HL-60 (cell line): Measurements from ENCODE around the gene PRG3.
A peak's percentile ranks its signal among the peaks of the same experiment; 100 is the strongest.

ENCODE experiments used
- DNase-seq, 2 experiments: peaks; one replicate each; pipeline ENCODE4 v3.0.0-alpha.2; 2010 to 2020; ENCODE audit warnings: low read depth in 1 of 2, low spot score in 1 of 2
- H3K27ac ChIP-seq: fragments of 250-450 bp; sonication (Bioruptor Pico); replicated peaks from 2 replicates; pipeline ENCODE4 v1.5.1; 2020; ENCODE audit warnings: mild to moderate bottlenecking, moderate library complexity
- H3K27me3 ChIP-seq: fragments of 250-450 bp; sonication (Bioruptor Pico); 2 replicates; pipeline ENCODE4 v1.5.1; 2021; ENCODE audit warnings: mild to moderate bottlenecking, moderate library complexity; ENCODE audit not compliant: insufficient read depth, poor library complexity, severe bottlenecking
- H3K4me3 ChIP-seq: replicated peaks from 2 replicates; pipeline ENCODE4 v1.5.1; 2011; ENCODE audit warnings: mild to moderate bottlenecking, control low read depth, low read length; ENCODE audit not compliant: insufficient read depth
- GABPA ChIP-seq: IDR thresholded peaks from 2 replicates; pipeline ENCODE4 v1.6.1; 2012; ENCODE audit warnings: low read depth
- POLR2AphosphoS5 ChIP-seq: IDR thresholded peaks from 2 replicates; pipeline ENCODE4 v1.6.1; 2012; ENCODE audit warnings: low read depth
- SPI1 ChIP-seq: IDR thresholded peaks from 2 replicates; pipeline ENCODE4 v1.6.1; 2012; ENCODE audit warnings: low read depth, mild to moderate bottlenecking, borderline replicate concordance
- long read RNA-seq: library from polyadenylated mRNA; unstranded; transcript quantifications from one replicate; pipeline ENCODE4 v2.0.0, GENCODE V29; 2020
- TF ChIP-seq, protein P1 (sequence below): IDR thresholded peaks from 2 replicates; pipeline ENCODE4 v1.6.1; 2012; ENCODE audit warnings: low read depth; ENCODE audit not compliant: insufficient replicate concordance
- TF ChIP-seq, protein P2 (sequence below): IDR thresholded peaks from one replicate; pipeline ENCODE4 v1.5.1; 2011; ENCODE audit warnings: low read length, control low read depth, inconsistent platforms; ENCODE audit not compliant: insufficient read depth

PRG3 gene, protein sequence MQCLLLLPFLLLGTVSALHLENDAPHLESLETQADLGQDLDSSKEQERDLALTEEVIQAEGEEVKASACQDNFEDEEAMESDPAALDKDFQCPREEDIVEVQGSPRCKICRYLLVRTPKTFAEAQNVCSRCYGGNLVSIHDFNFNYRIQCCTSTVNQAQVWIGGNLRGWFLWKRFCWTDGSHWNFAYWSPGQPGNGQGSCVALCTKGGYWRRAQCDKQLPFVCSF
- long read RNA-seq, result 0 reads

DNA sequence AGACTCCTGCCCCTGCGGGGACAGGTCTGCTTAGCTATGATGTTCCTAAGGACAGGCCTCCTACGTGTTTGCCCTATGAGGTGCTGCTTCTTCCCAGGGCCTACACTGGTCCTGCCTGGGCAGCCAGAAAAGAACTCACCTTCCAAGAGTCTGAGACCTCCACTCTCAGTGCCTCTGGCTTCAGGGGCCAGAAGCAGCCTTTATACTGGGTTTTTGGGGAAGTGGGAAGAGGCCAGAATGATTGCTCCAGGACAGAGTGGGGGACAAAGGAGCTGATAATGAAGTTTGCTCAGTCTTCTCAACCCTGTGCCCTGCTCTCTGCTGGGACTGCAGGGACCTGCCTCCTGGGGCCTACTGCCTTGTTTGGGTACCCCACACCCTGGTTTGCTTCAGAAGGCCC is at the start of gene PRG3:
Gene PRG3 (minus strand): TSS at position 176 of the 400 bp plus-strand sequence. CDS start 442 bp downstream, outside the sequence.
- H3K27ac ChIP-seq, result no peak within 1 kb of the TSS
- no peak for DNase-seq
- no peak within 1 kb of the TSS for H3K4me3 ChIP-seq
- TF ChIP-seq, protein P1, sequence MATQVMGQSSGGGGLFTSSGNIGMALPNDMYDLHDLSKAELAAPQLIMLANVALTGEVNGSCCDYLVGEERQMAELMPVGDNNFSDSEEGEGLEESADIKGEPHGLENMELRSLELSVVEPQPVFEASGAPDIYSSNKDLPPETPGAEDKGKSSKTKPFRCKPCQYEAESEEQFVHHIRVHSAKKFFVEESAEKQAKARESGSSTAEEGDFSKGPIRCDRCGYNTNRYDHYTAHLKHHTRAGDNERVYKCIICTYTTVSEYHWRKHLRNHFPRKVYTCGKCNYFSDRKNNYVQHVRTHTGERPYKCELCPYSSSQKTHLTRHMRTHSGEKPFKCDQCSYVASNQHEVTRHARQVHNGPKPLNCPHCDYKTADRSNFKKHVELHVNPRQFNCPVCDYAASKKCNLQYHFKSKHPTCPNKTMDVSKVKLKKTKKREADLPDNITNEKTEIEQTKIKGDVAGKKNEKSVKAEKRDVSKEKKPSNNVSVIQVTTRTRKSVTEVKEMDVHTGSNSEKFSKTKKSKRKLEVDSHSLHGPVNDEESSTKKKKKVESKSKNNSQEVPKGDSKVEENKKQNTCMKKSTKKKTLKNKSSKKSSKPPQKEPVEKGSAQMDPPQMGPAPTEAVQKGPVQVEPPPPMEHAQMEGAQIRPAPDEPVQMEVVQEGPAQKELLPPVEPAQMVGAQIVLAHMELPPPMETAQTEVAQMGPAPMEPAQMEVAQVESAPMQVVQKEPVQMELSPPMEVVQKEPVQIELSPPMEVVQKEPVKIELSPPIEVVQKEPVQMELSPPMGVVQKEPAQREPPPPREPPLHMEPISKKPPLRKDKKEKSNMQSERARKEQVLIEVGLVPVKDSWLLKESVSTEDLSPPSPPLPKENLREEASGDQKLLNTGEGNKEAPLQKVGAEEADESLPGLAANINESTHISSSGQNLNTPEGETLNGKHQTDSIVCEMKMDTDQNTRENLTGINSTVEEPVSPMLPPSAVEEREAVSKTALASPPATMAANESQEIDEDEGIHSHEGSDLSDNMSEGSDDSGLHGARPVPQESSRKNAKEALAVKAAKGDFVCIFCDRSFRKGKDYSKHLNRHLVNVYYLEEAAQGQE, result no peak
- TF ChIP-seq GABPA (no peak), SPI1 (peak; percentile 64), POLR2AphosphoS5 (no peak)
- TF ChIP-seq, protein P2, sequence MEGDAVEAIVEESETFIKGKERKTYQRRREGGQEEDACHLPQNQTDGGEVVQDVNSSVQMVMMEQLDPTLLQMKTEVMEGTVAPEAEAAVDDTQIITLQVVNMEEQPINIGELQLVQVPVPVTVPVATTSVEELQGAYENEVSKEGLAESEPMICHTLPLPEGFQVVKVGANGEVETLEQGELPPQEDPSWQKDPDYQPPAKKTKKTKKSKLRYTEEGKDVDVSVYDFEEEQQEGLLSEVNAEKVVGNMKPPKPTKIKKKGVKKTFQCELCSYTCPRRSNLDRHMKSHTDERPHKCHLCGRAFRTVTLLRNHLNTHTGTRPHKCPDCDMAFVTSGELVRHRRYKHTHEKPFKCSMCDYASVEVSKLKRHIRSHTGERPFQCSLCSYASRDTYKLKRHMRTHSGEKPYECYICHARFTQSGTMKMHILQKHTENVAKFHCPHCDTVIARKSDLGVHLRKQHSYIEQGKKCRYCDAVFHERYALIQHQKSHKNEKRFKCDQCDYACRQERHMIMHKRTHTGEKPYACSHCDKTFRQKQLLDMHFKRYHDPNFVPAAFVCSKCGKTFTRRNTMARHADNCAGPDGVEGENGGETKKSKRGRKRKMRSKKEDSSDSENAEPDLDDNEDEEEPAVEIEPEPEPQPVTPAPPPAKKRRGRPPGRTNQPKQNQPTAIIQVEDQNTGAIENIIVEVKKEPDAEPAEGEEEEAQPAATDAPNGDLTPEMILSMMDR, result no peak
- H3K27me3 ChIP-seq, result no peaks in the 10 kb centered on the region

DNA sequence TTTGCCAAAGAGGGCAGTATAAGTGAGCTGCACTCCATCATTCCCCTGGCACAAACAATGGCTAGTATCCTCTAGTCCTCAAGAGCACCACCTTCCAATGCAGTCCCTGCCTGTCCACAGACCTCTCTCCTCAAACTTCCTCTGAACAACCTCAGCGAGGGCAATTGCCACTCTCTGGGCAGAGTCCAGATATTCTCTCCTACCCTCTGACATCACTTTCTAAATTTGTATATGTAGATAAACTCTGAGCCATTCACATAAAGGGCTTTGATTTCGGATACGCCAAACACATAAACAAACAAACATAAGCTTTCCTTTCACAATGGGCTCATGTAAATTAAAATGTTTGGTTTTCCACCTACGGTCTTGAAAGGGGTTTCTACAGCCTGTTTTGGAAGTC is 49.0 kb upstream of the PRG3 start:
- no peak overlapping the region for H3K27ac ChIP-seq
- H3K4me3 ChIP-seq, result no peak overlapping the region
- no peak for DNase-seq
- no peak for TF ChIP-seq POLR2AphosphoS5
- TF ChIP-seq, protein P2, result no peak
- TF ChIP-seq GABPA, result no peak
- TF ChIP-seq, protein P1, result no peak
- no peak for TF ChIP-seq SPI1
- no peaks in the 10 kb centered on the region for H3K27me3 ChIP-seq

DNA sequence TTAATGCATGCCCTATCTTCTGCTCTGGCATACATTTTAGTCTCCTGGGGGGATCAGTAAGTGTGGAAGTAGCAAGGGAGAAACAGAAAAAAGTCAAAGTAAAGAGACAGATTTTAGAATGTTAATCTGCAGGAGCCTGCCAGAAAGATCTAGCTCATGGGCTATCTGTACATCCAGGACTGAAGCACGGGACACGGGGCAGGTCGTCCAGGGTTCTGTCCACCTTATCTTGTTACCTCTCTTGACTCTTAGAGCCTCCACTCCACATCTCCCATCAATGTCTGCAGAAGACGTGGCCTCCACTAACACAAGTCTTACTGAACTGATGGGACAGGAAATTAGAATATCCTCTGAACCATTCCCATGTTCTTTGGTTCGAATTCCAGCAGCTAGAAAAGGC is 47.7 kb upstream of the PRG3 start:
- no peak overlapping the region for H3K4me3 ChIP-seq
- DNase-seq, result no peak
- TF ChIP-seq GABPA (no peak), SPI1 (no peak), POLR2AphosphoS5 (no peak)
- TF ChIP-seq, protein P1, result no peak
- TF ChIP-seq, protein P2, result no peak
- no peak overlapping the region for H3K27ac ChIP-seq
- H3K27me3 ChIP-seq, result no peaks in the 10 kb centered on the region
